ENCODE results near the gene CMBL. TPM values are rescaled to one million over a fixed set of nuclear protein-coding genes. Genes with fewer than 3 reads are reported as not detected.

The CMBL gene
- total RNA-seq, 6 donors from 2014 or later = 8.0 to 19.1 (median 8.4) TPM

- peak in 1 of 2 donors; percentile 9 for DNase-seq
- Histone ChIP-seq H3K27ac (no peak overlapping the region), H3K27me3 (no peaks in the 10 kb centered on the region), H3K9me3 (no peaks in the 10 kb centered on the region), H3K4me1 (no peaks in the 10 kb centered on the region), H3K36me3 (peaks cover 0 to 42% (median 14%) of the 10 kb centered on the region in 4 donors), H3K4me3 (no peak overlapping the region)
- TF ChIP-seq, protein P1, sequence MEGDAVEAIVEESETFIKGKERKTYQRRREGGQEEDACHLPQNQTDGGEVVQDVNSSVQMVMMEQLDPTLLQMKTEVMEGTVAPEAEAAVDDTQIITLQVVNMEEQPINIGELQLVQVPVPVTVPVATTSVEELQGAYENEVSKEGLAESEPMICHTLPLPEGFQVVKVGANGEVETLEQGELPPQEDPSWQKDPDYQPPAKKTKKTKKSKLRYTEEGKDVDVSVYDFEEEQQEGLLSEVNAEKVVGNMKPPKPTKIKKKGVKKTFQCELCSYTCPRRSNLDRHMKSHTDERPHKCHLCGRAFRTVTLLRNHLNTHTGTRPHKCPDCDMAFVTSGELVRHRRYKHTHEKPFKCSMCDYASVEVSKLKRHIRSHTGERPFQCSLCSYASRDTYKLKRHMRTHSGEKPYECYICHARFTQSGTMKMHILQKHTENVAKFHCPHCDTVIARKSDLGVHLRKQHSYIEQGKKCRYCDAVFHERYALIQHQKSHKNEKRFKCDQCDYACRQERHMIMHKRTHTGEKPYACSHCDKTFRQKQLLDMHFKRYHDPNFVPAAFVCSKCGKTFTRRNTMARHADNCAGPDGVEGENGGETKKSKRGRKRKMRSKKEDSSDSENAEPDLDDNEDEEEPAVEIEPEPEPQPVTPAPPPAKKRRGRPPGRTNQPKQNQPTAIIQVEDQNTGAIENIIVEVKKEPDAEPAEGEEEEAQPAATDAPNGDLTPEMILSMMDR (IDR thresholded peaks at IDR 0.05) = no peak
- no peak for TF ChIP-seq EP300 (IDR thresholded peaks at IDR 0.05)
- TF ChIP-seq POLR2A (IDR thresholded peaks at IDR 0.05) = no peak
- TF ChIP-seq POLR2AphosphoS5 (IDR thresholded peaks at IDR 0.05) = no peak
- ATAC-seq (ENCODE audit: low FRiP score in 2 of 2) = no peak
- 92 to 100% methylated on average over 3 to 7 of the region's 7 CpGs for whole genome bisulfite sequencing, 2 donors
Observed at GRCh38 chr5:10233011-10233410, 74.7 kb downstream of the CMBL start.

DNA sequence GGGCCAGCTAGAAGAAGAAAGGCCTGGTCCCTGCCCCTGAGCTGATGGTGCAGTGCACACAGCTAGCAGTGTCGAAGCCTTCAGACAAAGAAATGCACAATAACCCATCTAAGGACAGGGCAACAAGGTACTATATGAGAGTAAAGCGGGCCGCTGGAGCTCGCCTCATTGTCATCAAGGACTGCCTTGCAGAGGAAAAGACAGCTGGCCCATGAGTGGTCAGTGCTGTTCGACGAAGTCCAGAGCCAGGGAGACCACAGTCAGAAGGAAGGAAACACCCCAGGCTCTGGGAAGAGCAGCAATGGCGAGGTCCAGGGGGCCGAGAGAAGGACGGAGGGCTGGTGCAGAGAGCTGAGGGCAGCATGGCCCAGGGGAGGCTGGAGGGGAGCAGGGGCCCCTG is 75.3 kb downstream of the CMBL start:
- no peak for TF ChIP-seq POLR2AphosphoS5 (IDR thresholded peaks at IDR 0.05)
- TF ChIP-seq POLR2A (IDR thresholded peaks at IDR 0.05) = no peak
- TF ChIP-seq, protein P1 (IDR thresholded peaks at IDR 0.05) = no peak
- no peak for TF ChIP-seq EP300 (IDR thresholded peaks at IDR 0.05)
- Histone ChIP-seq H3K36me3 (peaks cover 0 to 36% (median 11%) of the 10 kb centered on the region in 4 donors), H3K27ac (no peak overlapping the region), H3K4me1 (no peaks in the 10 kb centered on the region), H3K9me3 (no peaks in the 10 kb centered on the region), H3K27me3 (no peaks in the 10 kb centered on the region), H3K4me3 (no peak overlapping the region)
- ATAC-seq (ENCODE audit: low FRiP score in 2 of 2) = no peak
- peak in 1 of 2 donors; percentile 16 for DNase-seq
- 96 to 97% methylated on average over 9 of the region's 9 CpGs for WGBS, 2 donors

DNA sequence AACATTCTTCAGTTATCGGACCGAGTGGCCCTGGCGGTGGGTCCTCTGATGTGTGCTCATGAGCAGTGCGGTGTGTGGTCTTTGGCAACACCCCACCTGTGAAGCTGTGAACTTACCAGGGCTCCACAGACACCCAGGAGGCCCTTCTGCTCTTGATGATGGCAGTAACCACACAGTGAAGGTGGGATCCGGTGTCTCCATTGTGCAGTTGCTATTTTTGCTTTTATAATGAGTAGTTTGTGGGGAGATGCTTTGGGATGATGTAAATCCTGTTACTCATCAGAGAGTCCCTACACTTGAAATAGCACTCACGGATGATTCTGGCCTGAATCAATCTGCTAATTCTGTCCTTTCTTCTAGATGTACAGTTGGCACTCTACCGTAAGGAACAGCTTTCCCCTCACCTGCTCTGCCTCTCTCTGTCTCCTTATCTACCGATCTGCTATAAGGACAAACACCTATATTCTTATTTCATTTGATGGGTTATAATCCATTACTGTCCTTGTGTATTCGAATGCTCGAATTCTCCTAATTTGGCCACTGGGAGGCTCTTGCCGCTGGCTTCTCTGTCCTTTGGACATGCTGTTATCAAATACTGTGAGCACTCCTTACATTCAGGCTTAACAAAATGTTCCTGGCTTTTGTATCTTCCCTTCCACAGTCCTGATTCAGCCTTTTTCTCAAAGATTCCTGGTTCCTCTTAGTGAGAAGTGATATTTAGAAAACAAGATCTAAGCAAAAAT is 78.2 kb downstream of the CMBL start:
- TF ChIP-seq, protein P1 (IDR thresholded peaks at IDR 0.05) = no peak
- TF ChIP-seq POLR2A (IDR thresholded peaks at IDR 0.05) = no peak
- no peak for DNase-seq
- H3K9me3 ChIP-seq = no peaks in the 10 kb centered on the region
- H3K4me1 ChIP-seq = no peaks in the 10 kb centered on the region
- no peak overlapping the region for H3K27ac ChIP-seq
- H3K4me3 ChIP-seq = no peak overlapping the region
- no peaks in the 10 kb centered on the region for H3K27me3 ChIP-seq
- no peak for ATAC-seq (ENCODE audit: low FRiP score in 2 of 2)
- H3K36me3 ChIP-seq = peaks cover 0 to 14% (median 6%) of the 10 kb centered on the region in 4 donors
- 94 to 97% methylated on average over 11 of the region's 11 CpGs for WGBS, 2 donors

- H3K36me3 ChIP-seq = peaks cover 0 to 12% (median 6%) of the 10 kb centered on the region in 4 donors
- H3K4me1 ChIP-seq = no peaks in the 10 kb centered on the region
- DNase-seq (no peak), ATAC-seq (ENCODE audit: low FRiP score in 2 of 2) (no peak)
- 93 to 98% methylated on average over 1 of the region's 1 CpG for WGBS, 2 donors
- H3K27ac ChIP-seq = no peak overlapping the region
- H3K4me3 ChIP-seq = no peak overlapping the region
- no peak for TF ChIP-seq EP300 (IDR thresholded peaks at IDR 0.05)
- TF ChIP-seq, protein P1 (IDR thresholded peaks at IDR 0.05) = no peak
- no peaks in the 10 kb centered on the region for H3K27me3 ChIP-seq
- H3K9me3 ChIP-seq = no peaks in the 10 kb centered on the region
Observed at GRCh38 chr5:10228288-10228687, 79.4 kb downstream of the CMBL start.

Small RNAs within 50 kb of the gene (small RNA-seq; reads per million reads assigned to genes)
- 0 reads per million in 4 donors for gene RF00019

Other genes with a start within 250 kb of the CMBL start
- gene ATPSCKMT, start 58.0 kb downstream of the CMBL start, total RNA-seq = 10 to 100 TPM in 5 of 6 donors, 1 to 10 TPM in 1; 8.7 to 27.2 (median 14.0) TPM
- 100 to 1,000 TPM in 4 of 6 donors, 10 to 100 TPM in 2; 33.5 to 191 (median 103) TPM for gene CCT5, start 57.6 kb downstream of the CMBL start, total RNA-seq
- gene MARCHF6, start 45.8 kb upstream of the CMBL start, total RNA-seq = 100 to 1,000 TPM in 4 of 6 donors, 10 to 100 TPM in 2; 48.5 to 128 (median 110) TPM
- 10 to 100 TPM in 4 of 6 donors, 1 to 10 TPM in 1, under 1 TPM in 1; 0.89 to 70.3 (median 13.6) TPM for gene ROPN1L, start 134.0 kb upstream of the CMBL start, total RNA-seq